ENCODE measurements around the gene KCNN2.

DNA sequence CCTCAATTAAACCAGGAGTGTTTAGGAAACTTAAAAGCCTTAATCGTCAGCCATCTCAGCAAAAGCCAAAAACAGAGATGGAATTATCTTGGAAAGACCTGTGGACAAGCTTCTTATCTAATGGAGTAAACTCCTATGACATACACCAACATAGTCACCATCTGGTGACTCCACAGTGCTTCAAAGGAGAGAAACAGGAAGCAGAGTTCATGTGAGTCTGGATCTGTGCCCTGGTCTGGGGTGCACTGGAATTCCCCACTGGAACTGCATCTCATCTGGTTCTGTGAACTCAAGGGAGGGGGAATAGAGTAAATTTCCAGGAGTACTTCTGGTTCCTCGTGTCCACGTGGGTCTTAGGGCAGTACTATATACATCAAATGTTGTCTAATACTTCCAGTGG is 36.3 kb upstream of the KCNN2 start:
- TF ChIP-seq, protein P1, sequence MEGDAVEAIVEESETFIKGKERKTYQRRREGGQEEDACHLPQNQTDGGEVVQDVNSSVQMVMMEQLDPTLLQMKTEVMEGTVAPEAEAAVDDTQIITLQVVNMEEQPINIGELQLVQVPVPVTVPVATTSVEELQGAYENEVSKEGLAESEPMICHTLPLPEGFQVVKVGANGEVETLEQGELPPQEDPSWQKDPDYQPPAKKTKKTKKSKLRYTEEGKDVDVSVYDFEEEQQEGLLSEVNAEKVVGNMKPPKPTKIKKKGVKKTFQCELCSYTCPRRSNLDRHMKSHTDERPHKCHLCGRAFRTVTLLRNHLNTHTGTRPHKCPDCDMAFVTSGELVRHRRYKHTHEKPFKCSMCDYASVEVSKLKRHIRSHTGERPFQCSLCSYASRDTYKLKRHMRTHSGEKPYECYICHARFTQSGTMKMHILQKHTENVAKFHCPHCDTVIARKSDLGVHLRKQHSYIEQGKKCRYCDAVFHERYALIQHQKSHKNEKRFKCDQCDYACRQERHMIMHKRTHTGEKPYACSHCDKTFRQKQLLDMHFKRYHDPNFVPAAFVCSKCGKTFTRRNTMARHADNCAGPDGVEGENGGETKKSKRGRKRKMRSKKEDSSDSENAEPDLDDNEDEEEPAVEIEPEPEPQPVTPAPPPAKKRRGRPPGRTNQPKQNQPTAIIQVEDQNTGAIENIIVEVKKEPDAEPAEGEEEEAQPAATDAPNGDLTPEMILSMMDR (IDR thresholded peaks at IDR 0.05) = no peak
- TF ChIP-seq POLR2A (IDR thresholded peaks at IDR 0.05) = no peak
